ENCODE data around the gene PTPN18. TPM values are rescaled to one million over a fixed set of nuclear protein-coding genes. Genes with fewer than 3 reads are reported as not detected.
A peak's percentile ranks its signal among the peaks of the same experiment; 100 is the strongest.

PTPN18 gene
- total RNA-seq, 1 donor from 2014 or later = 30.2 TPM

- Mint-ChIP-seq H3K27ac (ENCODE audit: unreplicated experiment) (no peak overlapping the region), H3K27me3 (ENCODE audit: unreplicated experiment) (no peaks in the 10 kb centered on the region), H3K4me3 (ENCODE audit: unreplicated experiment) (no peak overlapping the region), H3K36me3 (ENCODE audit: unreplicated experiment) (peaks cover 5% of the 10 kb centered on the region), H3K9me3 (ENCODE audit: unreplicated experiment) (no peaks in the 10 kb centered on the region), H3K4me1 (ENCODE audit: unreplicated experiment) (peaks cover 9% of the 10 kb centered on the region)
- no peak for DNase-seq (ENCODE audit: extremely low spot score, unreplicated experiment)
- no peak for TF ChIP-seq CTCF (IDR thresholded peaks at IDR 0.05)
These were observed 31.2 kb downstream of the PTPN18 start for GRCh38 chr2:130387071-130387400.

GRCh38 chr2:130387804-130388203, 31.9 kb downstream of the PTPN18 start:
- H3K4me1 Mint-ChIP-seq (ENCODE audit: unreplicated experiment) = peaks cover 13% of the 10 kb centered on the region

GRCh38 chr2:130388221-130388907, 32.5 kb downstream of the PTPN18 start:
- DNase-seq (ENCODE audit: extremely low spot score, unreplicated experiment) = no peak
- Mint-ChIP-seq H3K36me3 (ENCODE audit: unreplicated experiment) (no peaks in the 10 kb centered on the region), H3K27ac (ENCODE audit: unreplicated experiment) (no peak overlapping the region), H3K9me3 (ENCODE audit: unreplicated experiment) (no peaks in the 10 kb centered on the region), H3K4me1 (ENCODE audit: unreplicated experiment) (peaks cover 13% of the 10 kb centered on the region), H3K4me3 (ENCODE audit: unreplicated experiment) (no peak overlapping the region), H3K27me3 (ENCODE audit: unreplicated experiment) (no peaks in the 10 kb centered on the region)
- no peak for TF ChIP-seq CTCF (IDR thresholded peaks at IDR 0.05)

More at GRCh38 chr2:130387804-130388203, 31.9 kb downstream of the PTPN18 start:
- H3K4me3 Mint-ChIP-seq (ENCODE audit: unreplicated experiment) = no peak overlapping the region
- peaks cover 4% of the 10 kb centered on the region for H3K36me3 Mint-ChIP-seq (ENCODE audit: unreplicated experiment)
- no peaks in the 10 kb centered on the region for H3K9me3 Mint-ChIP-seq (ENCODE audit: unreplicated experiment)
- H3K27me3 Mint-ChIP-seq (ENCODE audit: unreplicated experiment) = no peaks in the 10 kb centered on the region
- TF ChIP-seq CTCF (IDR thresholded peaks at IDR 0.05) = no peak
- DNase-seq (ENCODE audit: extremely low spot score, unreplicated experiment) = peak; percentile 72
- no peak overlapping the region for H3K27ac Mint-ChIP-seq (ENCODE audit: unreplicated experiment)

- no peak for DNase-seq (ENCODE audit: extremely low spot score, unreplicated experiment)
- Mint-ChIP-seq H3K27me3 (ENCODE audit: unreplicated experiment) (no peaks in the 10 kb centered on the region), H3K4me3 (ENCODE audit: unreplicated experiment) (no peak overlapping the region), H3K27ac (ENCODE audit: unreplicated experiment) (no peak overlapping the region), H3K4me1 (ENCODE audit: unreplicated experiment) (peaks cover 13% of the 10 kb centered on the region), H3K36me3 (ENCODE audit: unreplicated experiment) (no peaks in the 10 kb centered on the region), H3K9me3 (ENCODE audit: unreplicated experiment) (no peaks in the 10 kb centered on the region)
- no peak for TF ChIP-seq CTCF (IDR thresholded peaks at IDR 0.05)
These were observed 33.5 kb downstream of the PTPN18 start for GRCh38 chr2:130389358-130389757.

- Mint-ChIP-seq H3K27ac (ENCODE audit: unreplicated experiment) (no peak overlapping the region), H3K4me3 (ENCODE audit: unreplicated experiment) (peak overlapping the region; percentile 22), H3K36me3 (ENCODE audit: unreplicated experiment) (no peaks in the 10 kb centered on the region), H3K9me3 (ENCODE audit: unreplicated experiment) (no peaks in the 10 kb centered on the region), H3K27me3 (ENCODE audit: unreplicated experiment) (no peaks in the 10 kb centered on the region), H3K4me1 (ENCODE audit: unreplicated experiment) (peaks cover 13% of the 10 kb centered on the region)
- no peak for DNase-seq (ENCODE audit: extremely low spot score, unreplicated experiment)
- no peak for TF ChIP-seq CTCF (IDR thresholded peaks at IDR 0.05)
These were observed 33.9 kb downstream of the PTPN18 start for GRCh38 chr2:130389783-130390182.
